ENCODE measurements around the gene BACH1.

Gene BACH1

DNA sequence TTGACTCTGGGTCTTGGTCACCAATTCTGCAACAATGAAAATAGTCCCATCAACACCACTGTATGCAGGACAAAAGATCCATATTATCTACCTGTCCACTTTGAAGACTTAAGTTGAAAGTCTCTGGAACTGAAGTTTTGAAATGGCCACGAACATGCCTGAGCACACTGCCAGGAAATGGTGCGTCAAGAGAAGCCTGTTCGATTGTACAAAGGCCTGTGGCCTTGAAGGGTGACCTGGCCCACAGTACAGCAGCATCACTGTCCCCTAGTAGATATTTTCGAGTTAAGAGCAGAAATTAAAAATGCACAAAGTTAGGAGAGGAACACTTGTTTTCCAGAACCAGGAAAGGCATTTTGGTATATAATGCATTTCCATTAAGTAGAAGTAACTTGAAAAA lies 78.5 kb downstream of the BACH1 start:
- no peak overlapping the region for H3K27ac Mint-ChIP-seq
- H3K9me3 Mint-ChIP-seq = no peaks in the 10 kb centered on the region
- H3K4me3 Mint-ChIP-seq = no peak overlapping the region
- H3K27me3 Mint-ChIP-seq = no peaks in the 10 kb centered on the region
- CTCF ChIA-PET = interaction anchor here (0.9 to 2.5 kb wide), 12 partner anchors 16 to 306 kb away, joined by 3 to 19 read pairs (median 6); no protein-coding TSS in a partner anchor
- peaks cover 3% of the 10 kb centered on the region for H3K36me3 Mint-ChIP-seq
- peaks cover 9% of the 10 kb centered on the region for H3K4me1 Mint-ChIP-seq
- no peak for DNase-seq

DNA sequence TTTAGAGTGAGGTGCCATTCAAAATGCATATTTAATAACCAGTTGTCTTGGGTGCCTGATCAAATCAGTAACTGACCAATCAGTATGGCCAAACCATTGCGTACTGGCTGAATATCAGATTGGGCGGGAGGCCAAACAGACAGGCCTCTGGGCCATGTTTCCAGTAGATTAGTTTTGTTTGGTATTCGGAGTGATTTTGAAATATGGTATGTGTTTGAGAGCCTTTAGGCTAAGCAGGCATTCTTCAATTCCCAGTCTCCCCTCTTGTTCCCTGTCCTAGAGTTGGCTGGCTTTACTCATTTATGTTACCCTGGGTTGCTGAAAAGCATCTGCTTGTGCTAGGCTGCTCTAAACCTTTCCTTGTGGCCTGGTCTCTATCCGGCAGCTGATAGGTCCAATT lies 80.1 kb downstream of the BACH1 start:
- CTCF ChIA-PET = no interaction called here
- Mint-ChIP-seq H3K4me3 (no peak overlapping the region), H3K27me3 (no peaks in the 10 kb centered on the region), H3K9me3 (no peaks in the 10 kb centered on the region), H3K4me1 (peaks cover 9% of the 10 kb centered on the region), H3K36me3 (peaks cover 3% of the 10 kb centered on the region), H3K27ac (no peak overlapping the region)
- no peak for DNase-seq

DNA sequence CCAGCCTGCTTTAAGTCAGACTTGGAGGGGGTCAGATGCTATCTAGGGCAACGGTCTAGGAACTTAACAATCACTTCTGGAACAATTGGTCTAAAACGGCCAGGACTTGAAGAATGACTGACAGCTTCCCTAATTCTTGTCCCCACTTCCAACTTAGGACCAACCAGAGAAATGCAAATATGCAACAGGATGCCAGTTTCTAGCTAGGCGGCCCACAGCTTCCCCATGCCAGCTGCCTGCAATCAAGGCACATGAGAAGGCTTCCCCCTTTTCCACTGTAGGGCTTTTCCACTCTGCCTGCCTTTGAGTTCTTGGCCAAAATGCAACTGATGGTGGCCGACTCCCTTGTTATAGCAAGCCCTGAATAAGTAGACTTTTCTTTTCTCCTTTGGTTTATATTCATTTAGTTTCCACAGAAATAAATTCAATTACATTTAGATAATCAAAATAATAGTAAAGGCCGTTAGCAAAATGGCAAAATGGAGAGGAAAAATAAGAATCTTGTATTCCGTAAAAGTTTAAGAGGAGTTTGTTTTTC lies 80.9 kb downstream of the BACH1 start:
- Mint-ChIP-seq H3K4me3 (no peak overlapping the region), H3K36me3 (peaks cover 3% of the 10 kb centered on the region), H3K9me3 (no peaks in the 10 kb centered on the region), H3K4me1 (peaks cover 9% of the 10 kb centered on the region), H3K27me3 (no peaks in the 10 kb centered on the region), H3K27ac (no peak overlapping the region)
- DNase-seq = no peak
- CTCF ChIA-PET = no interaction called here

DNA sequence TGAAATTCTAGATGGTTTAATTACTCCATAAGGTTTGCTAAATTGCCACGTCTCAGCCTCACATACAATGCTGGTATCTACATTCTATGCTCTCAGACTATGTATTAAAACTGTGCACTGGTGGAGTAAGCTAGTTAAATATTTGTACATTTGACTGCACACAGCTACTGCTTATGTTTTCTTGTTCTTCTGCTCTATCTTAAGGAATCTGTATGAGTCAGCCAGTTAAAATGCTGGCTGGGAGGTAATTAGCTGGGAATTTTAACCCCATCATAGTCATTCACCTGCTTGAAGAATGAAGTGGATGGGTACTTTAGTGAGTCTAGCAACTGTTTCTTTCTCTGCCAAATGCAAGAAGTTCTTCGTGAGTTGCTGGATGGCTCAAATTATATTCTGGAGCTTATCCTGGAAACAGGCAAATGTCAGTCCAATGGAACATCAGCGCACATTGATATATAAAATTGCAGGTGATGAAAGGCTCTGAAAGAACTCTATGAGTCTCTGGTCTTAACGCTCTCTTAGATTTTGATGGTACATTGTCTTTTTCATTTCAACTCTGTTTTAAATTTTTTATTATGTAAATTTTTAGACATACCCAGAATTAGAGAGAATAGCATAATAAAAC lies 83.4 kb downstream of the BACH1 start:
- Mint-ChIP-seq H3K27me3 (no peaks in the 10 kb centered on the region), H3K36me3 (peaks cover 3% of the 10 kb centered on the region), H3K9me3 (no peaks in the 10 kb centered on the region), H3K4me1 (no peaks in the 10 kb centered on the region), H3K27ac (no peak overlapping the region), H3K4me3 (no peak overlapping the region)
- CTCF ChIA-PET = no interaction called here
- DNase-seq = no peak

DNA sequence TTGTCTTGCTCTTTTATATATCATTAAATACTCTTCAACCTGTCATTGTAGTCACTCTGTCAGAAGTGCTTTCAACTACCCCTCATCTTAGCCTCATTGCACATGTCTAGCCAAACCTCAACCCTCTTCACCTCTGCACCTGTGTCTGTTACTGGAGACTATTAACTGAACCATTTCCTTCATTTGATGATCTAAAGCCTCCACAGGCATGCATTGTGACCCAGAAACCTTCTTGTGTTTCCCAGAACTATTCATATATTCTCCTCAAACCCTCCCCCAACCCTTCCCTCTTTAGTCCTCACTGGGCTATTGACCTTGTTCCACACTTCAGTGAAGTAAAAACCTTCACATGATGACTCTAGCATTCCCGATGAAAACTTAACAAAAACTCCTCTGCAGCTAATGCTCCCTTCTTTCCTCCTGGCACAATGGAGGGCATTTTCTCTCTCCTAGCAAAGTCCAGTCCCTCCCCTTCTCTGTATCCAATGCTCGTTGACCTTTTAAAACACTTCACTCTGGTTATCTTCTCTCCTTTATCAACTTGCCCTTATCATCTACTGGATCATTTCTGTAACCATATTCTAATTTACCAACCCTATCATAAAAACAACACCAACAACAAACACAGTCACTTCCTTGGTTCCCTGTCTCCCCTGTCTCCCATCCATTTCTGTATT lies 86.1 kb downstream of the BACH1 start:
- CTCF ChIA-PET = no interaction called here
- Mint-ChIP-seq H3K27me3 (no peaks in the 10 kb centered on the region), H3K4me3 (no peak overlapping the region), H3K36me3 (no peaks in the 10 kb centered on the region), H3K4me1 (no peaks in the 10 kb centered on the region), H3K9me3 (no peaks in the 10 kb centered on the region), H3K27ac (no peak overlapping the region)
- no peak for DNase-seq

DNA sequence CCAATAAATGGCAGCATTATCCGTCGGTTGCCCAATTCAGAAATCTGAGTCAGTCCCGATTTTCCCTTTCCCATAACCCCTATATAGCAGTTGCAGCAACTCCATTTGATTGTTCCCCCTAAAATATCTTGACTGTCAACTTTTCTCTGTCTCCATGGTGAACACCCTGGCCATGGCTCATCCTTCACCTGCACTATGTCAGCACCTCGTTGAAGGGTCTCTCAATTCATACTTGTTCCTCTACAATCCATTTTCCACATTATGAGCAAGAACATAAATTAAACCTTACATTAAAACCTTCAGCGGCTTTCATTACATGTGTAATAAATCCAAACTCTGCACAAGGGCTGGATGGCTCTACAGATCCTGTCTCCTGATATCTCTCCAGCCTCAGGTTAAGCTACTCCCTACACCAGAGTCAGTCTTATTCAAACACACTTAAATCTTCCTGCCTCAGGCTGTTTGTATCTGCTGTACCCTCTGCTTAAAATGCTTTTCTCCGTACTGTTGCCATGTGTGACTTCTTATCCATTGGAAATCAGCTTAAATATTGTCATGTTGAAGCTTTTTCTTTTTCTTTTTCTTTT lies 87.3 kb downstream of the BACH1 start:
- CTCF ChIA-PET = no interaction called here
- H3K9me3 Mint-ChIP-seq = no peaks in the 10 kb centered on the region
- no peaks in the 10 kb centered on the region for H3K4me1 Mint-ChIP-seq
- no peak for DNase-seq
- no peaks in the 10 kb centered on the region for H3K36me3 Mint-ChIP-seq
- no peak overlapping the region for H3K4me3 Mint-ChIP-seq
- H3K27me3 Mint-ChIP-seq = no peaks in the 10 kb centered on the region
- H3K27ac Mint-ChIP-seq = no peak overlapping the region

DNA sequence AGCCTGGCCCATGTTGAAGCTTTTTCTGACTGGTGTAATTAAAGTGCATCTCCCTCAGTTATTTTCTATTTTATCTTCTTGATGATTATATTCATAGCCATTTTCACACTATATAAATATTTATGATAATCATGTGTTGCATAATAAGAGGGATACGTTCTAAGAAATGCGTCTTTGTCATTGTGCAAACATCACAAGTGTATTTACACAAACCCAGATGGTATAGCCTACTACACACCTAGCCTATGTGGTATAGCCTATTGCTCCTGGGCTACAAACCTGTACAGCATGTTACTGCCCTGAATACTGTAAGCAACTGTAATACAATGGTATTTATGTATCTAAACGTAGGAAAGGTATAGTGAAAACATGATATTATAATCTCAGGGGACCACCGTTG lies 88.1 kb downstream of the BACH1 start:
- H3K36me3 Mint-ChIP-seq = no peaks in the 10 kb centered on the region
- no peak overlapping the region for H3K27ac Mint-ChIP-seq
- H3K9me3 Mint-ChIP-seq = no peaks in the 10 kb centered on the region
- CTCF ChIA-PET = no interaction called here
- DNase-seq = no peak
- no peaks in the 10 kb centered on the region for H3K4me1 Mint-ChIP-seq
- H3K27me3 Mint-ChIP-seq = no peaks in the 10 kb centered on the region
- no peak overlapping the region for H3K4me3 Mint-ChIP-seq

DNA sequence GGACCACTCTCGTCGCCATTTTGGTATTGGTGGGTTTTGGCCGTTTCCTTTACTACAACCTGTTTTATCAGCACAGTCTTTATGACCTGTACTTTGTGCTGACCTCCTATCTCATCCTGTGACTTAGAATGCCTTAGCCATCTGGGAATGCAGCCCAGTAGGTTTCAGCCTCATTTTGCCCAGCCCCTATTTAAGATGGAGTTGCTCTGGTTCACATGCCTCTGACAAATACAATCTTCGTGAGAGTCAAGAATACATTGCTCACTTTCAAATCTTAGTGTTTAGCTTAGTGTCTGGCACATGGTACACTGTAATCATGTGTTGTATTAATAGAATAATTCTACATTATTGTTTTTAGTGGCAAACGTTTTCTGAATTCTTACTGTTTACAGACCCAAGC lies 88.9 kb downstream of the BACH1 start:
- Mint-ChIP-seq H3K27me3 (no peaks in the 10 kb centered on the region), H3K4me1 (no peaks in the 10 kb centered on the region), H3K4me3 (no peak overlapping the region), H3K27ac (no peak overlapping the region), H3K9me3 (no peaks in the 10 kb centered on the region), H3K36me3 (no peaks in the 10 kb centered on the region)
- CTCF ChIA-PET = no interaction called here
- no peak for DNase-seq

DNA sequence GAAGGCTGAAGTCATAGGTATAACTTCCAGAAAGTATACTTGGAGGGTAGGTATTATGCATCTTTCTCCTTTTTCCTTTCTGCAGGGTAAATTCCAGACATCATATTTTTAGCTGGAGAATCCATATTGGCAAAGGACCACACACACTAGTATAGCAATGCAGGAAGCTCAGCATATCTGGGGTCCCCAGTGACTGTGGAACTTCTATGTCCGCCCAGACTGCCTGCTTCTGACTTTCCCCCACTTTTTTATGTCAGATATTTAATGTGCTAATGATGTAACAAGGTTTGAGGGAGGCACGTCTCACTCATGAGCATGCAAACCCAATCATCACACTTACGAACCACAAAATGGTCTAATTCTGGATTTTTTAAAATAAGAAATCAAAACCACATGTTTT lies 90.4 kb downstream of the BACH1 start:
- H3K4me3 Mint-ChIP-seq = no peak overlapping the region
- no peaks in the 10 kb centered on the region for H3K4me1 Mint-ChIP-seq
- CTCF ChIA-PET = no interaction called here
- no peak for DNase-seq
- H3K9me3 Mint-ChIP-seq = no peaks in the 10 kb centered on the region
- H3K27me3 Mint-ChIP-seq = no peaks in the 10 kb centered on the region
- H3K36me3 Mint-ChIP-seq = no peaks in the 10 kb centered on the region
- no peak overlapping the region for H3K27ac Mint-ChIP-seq

DNA sequence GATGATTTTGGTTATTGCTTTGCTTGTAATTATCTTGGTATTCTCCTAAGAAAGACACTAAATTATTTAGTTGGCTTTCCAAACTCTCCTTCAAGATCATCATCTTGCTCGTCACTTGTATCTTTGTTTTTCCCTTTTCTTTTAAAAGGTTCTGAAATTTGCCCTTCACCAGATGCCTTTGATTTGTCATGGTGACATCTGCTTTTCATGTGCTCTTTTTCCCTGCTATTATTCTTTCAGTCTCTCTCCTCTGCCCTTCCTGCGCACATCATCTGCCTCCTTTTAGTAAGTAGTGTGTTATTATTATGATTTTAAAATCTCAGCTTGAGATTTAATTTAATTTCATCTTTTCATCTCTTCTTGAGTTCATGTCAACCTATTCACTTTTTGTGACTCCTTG lies 92.1 kb downstream of the BACH1 start:
- no peak overlapping the region for H3K4me3 Mint-ChIP-seq
- H3K36me3 Mint-ChIP-seq = no peaks in the 10 kb centered on the region
- CTCF ChIA-PET = no interaction called here
- DNase-seq = no peak
- no peaks in the 10 kb centered on the region for H3K9me3 Mint-ChIP-seq
- H3K27ac Mint-ChIP-seq = no peak overlapping the region
- H3K27me3 Mint-ChIP-seq = no peaks in the 10 kb centered on the region
- no peaks in the 10 kb centered on the region for H3K4me1 Mint-ChIP-seq

DNA sequence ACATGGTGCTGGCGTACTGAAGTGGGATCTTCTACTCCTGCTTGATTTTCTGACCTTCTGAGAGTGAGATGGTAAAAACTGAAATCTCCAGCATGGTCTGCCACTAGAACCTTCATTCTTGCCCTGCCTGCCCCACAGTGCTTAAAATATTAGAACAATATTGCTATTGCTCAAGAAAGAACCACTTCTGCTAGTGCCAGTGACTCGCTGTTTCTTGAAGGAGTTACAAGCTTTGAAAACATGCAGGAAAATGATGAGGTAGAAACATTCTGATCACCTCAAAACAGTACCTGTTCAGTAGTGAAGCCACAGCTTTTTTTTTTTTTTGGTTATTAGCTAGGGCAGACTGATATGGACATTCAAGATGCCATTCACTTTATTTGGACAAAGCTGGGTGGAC lies 95.3 kb downstream of the BACH1 start:
- peaks cover 3% of the 10 kb centered on the region for H3K36me3 Mint-ChIP-seq
- H3K27ac Mint-ChIP-seq = no peak overlapping the region
- H3K4me3 Mint-ChIP-seq = no peak overlapping the region
- CTCF ChIA-PET = no interaction called here
- no peak for DNase-seq
- H3K27me3 Mint-ChIP-seq = no peaks in the 10 kb centered on the region
- no peaks in the 10 kb centered on the region for H3K9me3 Mint-ChIP-seq
- no peaks in the 10 kb centered on the region for H3K4me1 Mint-ChIP-seq
